Endodermal cell (in vitro differentiated cells): Measurements from ENCODE around the gene ADGRB3. TPM values are rescaled to one million over a fixed set of nuclear protein-coding genes. Genes with fewer than 3 reads are reported as not detected.
"Not testable (repeated sequence)": the region's sequence is repeated elsewhere in the genome, so short reads cannot be mapped to it uniquely, and the experiment has no call there.

Source experiments
- DNase-seq: peaks from one replicate; pipeline ENCODE4 v3.0.0-alpha.2; 2017
- H3K27ac ChIP-seq: 2 replicates; pipeline ENCODE4 v1.5.1; 2013; ENCODE audit warnings: mild to moderate bottlenecking, low read depth, low read length, moderate library complexity
- H3K27me3 ChIP-seq: 2 replicates; pipeline ENCODE4 v1.6.1; 2013; ENCODE audit warnings: mild to moderate bottlenecking, low read length, moderate library complexity; ENCODE audit not compliant: insufficient read depth, control insufficient read depth, poor library complexity, severe bottlenecking
- H3K36me3 ChIP-seq: 2 replicates; pipeline ENCODE4 v1.7.0; 2013; ENCODE audit warnings: mild to moderate bottlenecking, low read length, moderate library complexity; ENCODE audit not compliant: control insufficient read depth, insufficient read depth
- H3K4me1 ChIP-seq: one replicate; pipeline ENCODE4 v1.7.0; 2013; ENCODE audit warnings: low read length; ENCODE audit not compliant: control insufficient read depth, insufficient read depth
- H3K4me3 ChIP-seq: 2 replicates; pipeline ENCODE4 v1.5.1; 2013; ENCODE audit warnings: mild to moderate bottlenecking, low read length, moderate library complexity
- H3K9ac ChIP-seq: 2 replicates; pipeline ENCODE4 v1.6.1; 2013; ENCODE audit warnings: mild to moderate bottlenecking, low read length, moderate library complexity; ENCODE audit not compliant: poor library complexity, severe bottlenecking; ENCODE audit errors: extremely low read depth
- H3K9me3 ChIP-seq: 2 replicates; pipeline ENCODE4 v1.6.1; 2013; ENCODE audit warnings: mild to moderate bottlenecking, low read length, moderate library complexity; ENCODE audit not compliant: control insufficient read depth
- H3K27ac Mint-ChIP-seq: 2 replicates; pipeline ENCODE4 v1.8.0; 2020; ENCODE audit warnings: mixed read lengths
- H3K27me3 Mint-ChIP-seq: 2 replicates; pipeline ENCODE4 v1.8.0; 2021; ENCODE audit warnings: mild to moderate bottlenecking, mixed read lengths; ENCODE audit not compliant: insufficient read depth
- H3K36me3 Mint-ChIP-seq: 2 replicates; pipeline ENCODE4 v1.8.0; 2020; ENCODE audit warnings: low read depth, mixed read lengths
- H3K4me1 Mint-ChIP-seq: 2 replicates; pipeline ENCODE4 v1.8.0; 2020; ENCODE audit warnings: mixed read lengths
- H3K4me3 Mint-ChIP-seq: 2 replicates; pipeline ENCODE4 v1.8.0; 2020; ENCODE audit warnings: mild to moderate bottlenecking, moderate library complexity, mixed read lengths
- H3K9me3 Mint-ChIP-seq: 2 replicates; pipeline ENCODE4 v1.8.0; 2020; ENCODE audit warnings: mild to moderate bottlenecking, mixed read lengths
- WGBS, 2 experiments: methylation state at CpG; one replicate each; pipeline versions ENCODE4 v1.1.5 to v1.1.7; 2013; ENCODE audit warnings: missing lambda C conversion rate in 2 of 2, mixed read lengths in 1 of 2; ENCODE audit not compliant: insufficient coverage in 1 of 2, insufficient read length in 1 of 2; 5-methylcytosine and 5-hydroxymethylcytosine counted together
- total RNA-seq, 2 donors: library from RNA; stranded (reverse); fragmentation: NEBNext Ultra II Directional in 1 of 2; extraction: Animal tissue kit (Norgen Biotek cat#: 25700) in 1 of 2; gene quantifications; 2 replicates in 1 of 2; 3 replicates in 1 of 2; pipeline ENCODE4 v1.2.1, GENCODE V29; 2021
- TF ChIP-seq, protein P1 (sequence below): fragments of 200-600 bp; sonication (generic); conservative IDR thresholded peaks from 2 replicates; pipeline ENCODE4 v1.5.0; 2021; ENCODE audit warnings: antibody characterized with exemption, mild to moderate bottlenecking

Gene ADGRB3
- total RNA-seq, 2 donors from 2014 or later: 0.33 to 1.3 TPM

DNA sequence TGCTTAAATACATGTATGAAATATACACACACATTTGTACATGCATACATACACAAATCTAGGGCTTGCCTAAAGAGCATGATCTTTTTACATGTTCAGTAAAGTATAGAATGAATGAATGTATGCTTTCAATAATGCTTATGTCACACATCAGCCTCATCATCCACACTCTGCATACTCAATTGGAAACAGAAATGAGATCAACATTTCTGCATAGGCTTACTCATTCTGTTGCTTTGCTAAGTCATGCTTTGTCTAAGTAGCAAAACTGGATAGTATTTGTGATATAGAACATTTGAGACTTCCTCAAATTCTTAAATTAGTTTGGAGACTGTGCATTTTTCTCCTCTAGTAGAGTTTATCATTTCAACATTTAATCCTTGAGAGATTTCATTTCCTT lies 343.3 kb downstream of the ADGRB3 start:
- Histone ChIP-seq H3K9ac (no peak overlapping the region), H3K27ac (no peak overlapping the region), H3K4me3 (no peak overlapping the region), H3K4me1 (no peaks in the 10 kb centered on the region), H3K27me3 (no peaks in the 10 kb centered on the region), H3K36me3 (no peaks in the 10 kb centered on the region), H3K9me3 (no peaks in the 10 kb centered on the region)
- Mint-ChIP-seq H3K9me3 (no peaks in the 10 kb centered on the region), H3K27me3 (no peaks in the 10 kb centered on the region), H3K27ac (no peak overlapping the region), H3K4me3 (no peak overlapping the region), H3K36me3 (no peaks in the 10 kb centered on the region), H3K4me1 (peaks cover 2% of the 10 kb centered on the region)
- TF ChIP-seq, protein P1, sequence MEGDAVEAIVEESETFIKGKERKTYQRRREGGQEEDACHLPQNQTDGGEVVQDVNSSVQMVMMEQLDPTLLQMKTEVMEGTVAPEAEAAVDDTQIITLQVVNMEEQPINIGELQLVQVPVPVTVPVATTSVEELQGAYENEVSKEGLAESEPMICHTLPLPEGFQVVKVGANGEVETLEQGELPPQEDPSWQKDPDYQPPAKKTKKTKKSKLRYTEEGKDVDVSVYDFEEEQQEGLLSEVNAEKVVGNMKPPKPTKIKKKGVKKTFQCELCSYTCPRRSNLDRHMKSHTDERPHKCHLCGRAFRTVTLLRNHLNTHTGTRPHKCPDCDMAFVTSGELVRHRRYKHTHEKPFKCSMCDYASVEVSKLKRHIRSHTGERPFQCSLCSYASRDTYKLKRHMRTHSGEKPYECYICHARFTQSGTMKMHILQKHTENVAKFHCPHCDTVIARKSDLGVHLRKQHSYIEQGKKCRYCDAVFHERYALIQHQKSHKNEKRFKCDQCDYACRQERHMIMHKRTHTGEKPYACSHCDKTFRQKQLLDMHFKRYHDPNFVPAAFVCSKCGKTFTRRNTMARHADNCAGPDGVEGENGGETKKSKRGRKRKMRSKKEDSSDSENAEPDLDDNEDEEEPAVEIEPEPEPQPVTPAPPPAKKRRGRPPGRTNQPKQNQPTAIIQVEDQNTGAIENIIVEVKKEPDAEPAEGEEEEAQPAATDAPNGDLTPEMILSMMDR: no peak
- DNase-seq: no peak

DNA sequence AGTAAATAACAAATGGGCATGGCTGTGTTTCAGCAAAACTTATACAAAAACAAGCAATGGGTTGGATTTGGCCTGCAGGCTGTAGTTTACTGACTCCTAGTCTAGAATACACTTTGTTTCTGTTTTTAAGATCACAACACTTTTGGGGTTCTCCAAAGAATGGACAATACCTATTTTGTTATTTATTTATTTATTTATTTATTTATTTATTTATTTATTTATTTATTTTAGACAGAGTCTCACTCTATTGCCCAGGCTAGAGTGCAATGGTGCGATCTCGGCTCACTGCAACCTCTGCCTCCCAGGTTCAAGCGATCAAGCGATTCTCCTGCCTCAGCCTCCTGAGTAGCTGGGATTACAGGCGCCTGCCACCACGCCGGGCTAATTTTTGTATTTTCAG lies 346.6 kb downstream of the ADGRB3 start:
- H3K27me3 Mint-ChIP-seq, H3K27ac ChIP-seq, H3K36me3 Mint-ChIP-seq, H3K27me3 ChIP-seq, H3K4me1 ChIP-seq, H3K27ac Mint-ChIP-seq, H3K9me3 Mint-ChIP-seq, H3K4me3 Mint-ChIP-seq, H3K36me3 ChIP-seq, DNase-seq, H3K9me3 ChIP-seq, H3K4me1 Mint-ChIP-seq, H3K4me3 ChIP-seq, H3K9ac ChIP-seq: not testable (repeated sequence)
- 89 to 100% methylated on average over 6 to 7 of the region's 7 CpGs for WGBS, 2 experiments

DNA sequence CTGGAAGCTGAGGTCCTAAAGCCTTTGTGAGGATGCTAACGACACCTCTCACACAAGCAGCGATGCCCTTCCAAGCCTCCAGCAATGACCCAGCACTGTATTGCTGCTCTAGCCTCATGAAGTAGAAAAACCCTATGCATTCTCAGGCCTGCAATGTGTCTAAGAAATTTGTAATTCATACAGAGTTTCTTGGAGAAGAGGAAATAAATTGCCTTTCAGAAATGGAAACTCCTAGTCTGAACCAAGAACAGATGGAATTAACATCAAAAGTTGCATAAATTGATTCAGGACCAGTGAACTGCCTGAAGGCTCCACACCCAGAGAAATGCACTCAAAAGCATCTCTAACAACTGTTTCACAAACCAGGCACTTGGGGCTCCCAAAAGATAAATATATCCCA lies 353.6 kb downstream of the ADGRB3 start:
- peaks cover under 1% of the 10 kb centered on the region for H3K4me1 Mint-ChIP-seq
- DNase-seq: no peak
- H3K9ac ChIP-seq: no peak overlapping the region
- H3K27me3 ChIP-seq: no peaks in the 10 kb centered on the region
- no peak overlapping the region for H3K27ac ChIP-seq
- peaks cover 9% of the 10 kb centered on the region for H3K27me3 Mint-ChIP-seq
- no peaks in the 10 kb centered on the region for H3K9me3 ChIP-seq
- TF ChIP-seq, protein P1: no peak
- no peaks in the 10 kb centered on the region for H3K4me1 ChIP-seq
- H3K36me3 ChIP-seq: no peaks in the 10 kb centered on the region
- no peaks in the 10 kb centered on the region for H3K36me3 Mint-ChIP-seq
- no peak overlapping the region for H3K27ac Mint-ChIP-seq
- no peak overlapping the region for H3K4me3 ChIP-seq
- 90 to 100% methylated on average over 2 of the region's 2 CpGs for whole genome bisulfite sequencing, 2 experiments
- H3K9me3 Mint-ChIP-seq: no peaks in the 10 kb centered on the region
- no peak overlapping the region for H3K4me3 Mint-ChIP-seq

DNA sequence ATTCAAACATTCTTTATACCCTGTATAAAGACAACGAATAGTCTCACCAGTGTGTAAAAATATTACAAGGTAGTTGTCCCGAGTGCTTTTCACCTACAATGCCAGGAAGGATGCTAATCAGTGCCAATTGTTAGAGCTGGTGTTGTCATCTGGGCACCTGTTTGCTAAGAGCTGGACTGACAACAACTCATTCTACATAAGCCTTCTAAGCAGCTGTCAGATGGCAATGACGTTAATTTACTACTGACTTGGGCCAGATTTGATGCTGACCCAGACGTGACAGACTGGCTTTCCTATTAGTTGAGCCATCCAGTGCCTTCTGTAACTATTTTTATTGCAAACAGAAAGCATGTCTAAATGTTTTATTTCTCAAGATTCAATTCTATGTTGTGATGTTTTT lies 355.2 kb downstream of the ADGRB3 start:
- no peak overlapping the region for H3K9ac ChIP-seq
- no peak overlapping the region for H3K27ac Mint-ChIP-seq
- WGBS, 2 experiments: 88 to 90% methylated on average over 4 of the region's 4 CpGs
- H3K27ac ChIP-seq: no peak overlapping the region
- TF ChIP-seq, protein P1: no peak
- H3K36me3 ChIP-seq: no peaks in the 10 kb centered on the region
- H3K9me3 ChIP-seq: no peaks in the 10 kb centered on the region
- H3K4me3 Mint-ChIP-seq: no peak overlapping the region
- no peak overlapping the region for H3K4me3 ChIP-seq
- H3K4me1 ChIP-seq: no peaks in the 10 kb centered on the region
- no peaks in the 10 kb centered on the region for H3K9me3 Mint-ChIP-seq
- DNase-seq: no peak
- no peaks in the 10 kb centered on the region for H3K36me3 Mint-ChIP-seq
- H3K27me3 Mint-ChIP-seq: peaks cover 9% of the 10 kb centered on the region
- peaks cover 1% of the 10 kb centered on the region for H3K4me1 Mint-ChIP-seq
- H3K27me3 ChIP-seq: no peaks in the 10 kb centered on the region
